Measurements from ENCODE around the gene RC3H1. TPM values are rescaled to one million over a fixed set of nuclear protein-coding genes. Genes with fewer than 3 reads are reported as not detected.

RC3H1 gene
- total RNA-seq, 1 experiment from 2014 or later = 29.2 TPM

GRCh38 chr1:174041369-174041768 is 19.2 kb upstream of the RC3H1 start:
- H3K27me3 ChIP-seq (replicated peaks; ENCODE audit: control insufficient read depth, insufficient read depth, low read length) = no peaks in the 10 kb centered on the region
- no peaks in the 10 kb centered on the region for H3K9me3 ChIP-seq
- H3K36me3 ChIP-seq (ENCODE audit: control insufficient read depth, insufficient read depth, low read length) = no peaks in the 10 kb centered on the region
- intact Hi-C loops (cut with micrococcal nuclease; ENCODE audit: unreplicated experiment) = no loop called here
- no peak for DNase-seq
- TF ChIP-seq CTCF (IDR thresholded peaks at IDR 0.05; ENCODE audit: insufficient read depth in 1 of 2, low read depth in 1 of 2, low read length in 1 of 2, severe bottlenecking in 1 of 2, unreplicated experiment in 1 of 2) = no peak
- H3K4me1 Mint-ChIP-seq (ENCODE audit: low read depth, unreplicated experiment) = no peaks in the 10 kb centered on the region
- H3K4me1 ChIP-seq = no peaks in the 10 kb centered on the region
- no peaks in the 10 kb centered on the region for H3K36me3 Mint-ChIP-seq (ENCODE audit: insufficient read depth, unreplicated experiment)
- ChIA-PET CTCF (no interaction called here), POLR2A (no interaction called here)
- BruUV-seq (replicated peaks) = no TSS peak
- no peaks in the 10 kb centered on the region for H3K9me3 Mint-ChIP-seq (ENCODE audit: unreplicated experiment)
- H3K4me3 Mint-ChIP-seq (ENCODE audit: unreplicated experiment) = no peak overlapping the region
- H3K4me3 ChIP-seq (ENCODE audit: low read depth, low read length) = no peak overlapping the region
- no peaks in the 10 kb centered on the region for H3K27me3 Mint-ChIP-seq (ENCODE audit: insufficient read depth, unreplicated experiment)
- no peak overlapping the region for H3K27ac Mint-ChIP-seq (ENCODE audit: unreplicated experiment)

- intact Hi-C loops (cut with micrococcal nuclease; ENCODE audit: unreplicated experiment) = no loop called here
- H3K4me1 Mint-ChIP-seq (ENCODE audit: low read depth, unreplicated experiment) = no peaks in the 10 kb centered on the region
- H3K4me3 Mint-ChIP-seq (ENCODE audit: unreplicated experiment) = no peak overlapping the region
- Histone ChIP-seq H3K4me3 (ENCODE audit: low read depth, low read length) (no peak overlapping the region), H3K27me3 (replicated peaks; ENCODE audit: control insufficient read depth, insufficient read depth, low read length) (no peaks in the 10 kb centered on the region), H3K9me3 (no peaks in the 10 kb centered on the region), H3K36me3 (ENCODE audit: control insufficient read depth, insufficient read depth, low read length) (no peaks in the 10 kb centered on the region), H3K4me1 (no peaks in the 10 kb centered on the region)
- ChIA-PET CTCF (interaction anchor here (0.7 kb wide), 1 partner anchor 157 kb away, joined by 3 read pairs; no protein-coding TSS in a partner anchor), POLR2A (interaction anchor here (0.6 kb wide), 1 partner anchor 416 kb away, joined by 6 read pairs; no protein-coding TSS in a partner anchor)
- no peak for TF ChIP-seq CTCF (IDR thresholded peaks at IDR 0.05; ENCODE audit: insufficient read depth in 1 of 2, low read depth in 1 of 2, low read length in 1 of 2, severe bottlenecking in 1 of 2, unreplicated experiment in 1 of 2)
- no peaks in the 10 kb centered on the region for H3K36me3 Mint-ChIP-seq (ENCODE audit: insufficient read depth, unreplicated experiment)
- no peaks in the 10 kb centered on the region for H3K27me3 Mint-ChIP-seq (ENCODE audit: insufficient read depth, unreplicated experiment)
- BruUV-seq (replicated peaks) = no TSS peak
- no peaks in the 10 kb centered on the region for H3K9me3 Mint-ChIP-seq (ENCODE audit: unreplicated experiment)
- no peak for DNase-seq
- no peak overlapping the region for H3K27ac Mint-ChIP-seq (ENCODE audit: unreplicated experiment)
Observed at GRCh38 chr1:174040387-174040786, 18.2 kb upstream of the RC3H1 start.

- Mint-ChIP-seq H3K36me3 (ENCODE audit: insufficient read depth, unreplicated experiment) (no peaks in the 10 kb centered on the region), H3K9me3 (ENCODE audit: unreplicated experiment) (no peaks in the 10 kb centered on the region), H3K4me1 (ENCODE audit: low read depth, unreplicated experiment) (no peaks in the 10 kb centered on the region), H3K27ac (ENCODE audit: unreplicated experiment) (no peak overlapping the region), H3K27me3 (ENCODE audit: insufficient read depth, unreplicated experiment) (no peaks in the 10 kb centered on the region), H3K4me3 (ENCODE audit: unreplicated experiment) (no peak overlapping the region)
- Histone ChIP-seq H3K36me3 (ENCODE audit: control insufficient read depth, insufficient read depth, low read length) (no peaks in the 10 kb centered on the region), H3K4me3 (ENCODE audit: low read depth, low read length) (no peak overlapping the region), H3K27me3 (replicated peaks; ENCODE audit: control insufficient read depth, insufficient read depth, low read length) (no peaks in the 10 kb centered on the region), H3K4me1 (no peaks in the 10 kb centered on the region), H3K9me3 (no peaks in the 10 kb centered on the region)
- ChIA-PET CTCF (no interaction called here), POLR2A (no interaction called here)
- intact Hi-C loops (cut with micrococcal nuclease; ENCODE audit: unreplicated experiment) = no loop called here
- TF ChIP-seq CTCF (IDR thresholded peaks at IDR 0.05; ENCODE audit: insufficient read depth in 1 of 2, low read depth in 1 of 2, low read length in 1 of 2, severe bottlenecking in 1 of 2, unreplicated experiment in 1 of 2) = no peak
- no TSS peak for BruUV-seq (replicated peaks)
- DNase-seq = no peak
Observed at GRCh38 chr1:174039027-174039426, 16.9 kb upstream of the RC3H1 start.
